HepG2 (cell line): ENCODE measurements around the gene PTPRM. TPM values are rescaled to one million over a fixed set of nuclear protein-coding genes. Genes with fewer than 3 reads are reported as not detected.

Experiments used
- BORCS8-MEF2B ChIP-seq: sonication (generic); formaldehyde crosslinking; IDR thresholded peaks from 2 replicates; pipeline ENCODE4 v1.8.0; 2022; ENCODE audit warnings: mild to moderate bottlenecking, missing genetic modification reagents
- CC2D1A ChIP-seq: sonication (generic); formaldehyde crosslinking; IDR thresholded peaks from 2 replicates; pipeline ENCODE4 v1.8.1; 2023; ENCODE audit warnings: mild to moderate bottlenecking, missing genetic modification reagents
- DR1 ChIP-seq: sonication (generic); formaldehyde crosslinking; IDR thresholded peaks from 2 replicates; pipeline ENCODE4 v1.8.0; 2021; ENCODE audit warnings: mild to moderate bottlenecking, missing genetic modification reagents, inconsistent platforms
- GABPA ChIP-seq, 2 experiments: IDR thresholded peaks; 2 replicates each; pipeline ENCODE4 v1.6.1; 2011 to 2016; ENCODE audit warnings: low read depth in 2 of 2, low read length in 1 of 2, missing biosample characterization in 1 of 2, missing genetic modification characterization in 1 of 2
- HDAC1 ChIP-seq: sonication (generic); formaldehyde crosslinking; IDR thresholded peaks from 2 replicates; pipeline ENCODE4 v1.5.1; 2020; ENCODE audit warnings: mild to moderate bottlenecking, missing genetic modification reagents
- HMG20A ChIP-seq: IDR thresholded peaks from 2 replicates; pipeline ENCODE4 v1.6.1; 2016; ENCODE audit warnings: borderline replicate concordance
- JDP2 ChIP-seq: sonication (generic); formaldehyde crosslinking; IDR thresholded peaks from 2 replicates; pipeline ENCODE4 v1.8.1; 2022; ENCODE audit warnings: missing genetic modification reagents, borderline replicate concordance
- MATR3 ChIP-seq: sonication (generic); formaldehyde crosslinking; IDR thresholded peaks from 2 replicates; pipeline ENCODE4 v1.4.0; 2020; ENCODE audit warnings: missing genetic modification reagents
- ONECUT2 ChIP-seq: sonication (generic); formaldehyde crosslinking; IDR thresholded peaks from 2 replicates; pipeline ENCODE4 v1.4.0; 2020; ENCODE audit warnings: missing genetic modification reagents
- PRMT3 ChIP-seq: sonication (generic); formaldehyde crosslinking; IDR thresholded peaks from 2 replicates; pipeline ENCODE4 v1.8.1; 2022; ENCODE audit warnings: low read depth, mild to moderate bottlenecking, moderate library complexity, missing genetic modification reagents, borderline replicate concordance
- SCMH1 ChIP-seq: sonication (generic); formaldehyde crosslinking; IDR thresholded peaks from 2 replicates; pipeline ENCODE4 v1.9.0; 2021; ENCODE audit warnings: missing genetic modification reagents, mild to moderate bottlenecking, borderline replicate concordance
- SYNCRIP ChIP-seq: fragments of 200-400 bp; formaldehyde crosslinking; IDR thresholded peaks from 2 replicates; pipeline ENCODE4 v1.6.1; 2018; ENCODE audit warnings: mild to moderate bottlenecking, low read depth, low read length; ENCODE audit not compliant: insufficient read depth
- ZNF616 ChIP-seq: sonication (generic); formaldehyde crosslinking; IDR thresholded peaks from 2 replicates; pipeline ENCODE4 v1.5.0; 2020; ENCODE audit warnings: low read depth, mild to moderate bottlenecking, missing genetic modification reagents
- ZNF703 ChIP-seq: sonication (generic); formaldehyde crosslinking; IDR thresholded peaks from 2 replicates; pipeline ENCODE4 v1.5.1; 2020; ENCODE audit warnings: missing genetic modification reagents, mild to moderate bottlenecking, moderate library complexity, borderline replicate concordance
- ZNF777 ChIP-seq: sonication (generic); formaldehyde crosslinking; IDR thresholded peaks from 2 replicates; pipeline ENCODE4 v1.4.0; 2020; ENCODE audit warnings: missing genetic modification reagents
- polyA plus RNA-seq, 8 experiments: library from polyadenylated mRNA; depleted of rRNA in 3 of 8; stranded (reverse) in 7 of 8; unstranded in 1 of 8; fragments of >200 nt; fragmentation: Illumina TruSeq in 4 of 8; extraction: Trizol in 4 of 8; gene quantifications; 2 replicates each; pipeline versions ENCODE4 v1.2.1 to v1.2.3, GENCODE V29; 2011 to 2016; ENCODE audit warnings: low read depth in 4 of 8, missing spikeins in 1 of 8, mixed read lengths in 1 of 8; ENCODE audit not compliant: insufficient read depth in 1 of 8
- total RNA-seq, 5 experiments: library from RNA; depleted of rRNA; stranded (reverse); fragments of >200 nt; fragmentation: Illumina TruSeq; extraction: Trizol; gene quantifications; 2 replicates each; pipeline ENCODE4 v1.2.3, GENCODE V29; 2016; ENCODE audit warnings: low read depth in 1 of 5
- TF ChIP-seq, protein P1 (sequence below): sonication (generic); formaldehyde crosslinking; IDR thresholded peaks from 2 replicates; pipeline ENCODE4 v1.4.0; 2020; ENCODE audit warnings: missing genetic modification reagents, borderline replicate concordance
- TF ChIP-seq, protein P2 (sequence below): sonication (generic); formaldehyde crosslinking; IDR thresholded peaks from 2 replicates; pipeline ENCODE4 v1.8.0; 2022; ENCODE audit warnings: mild to moderate bottlenecking, missing genetic modification reagents, moderate library complexity
- TF ChIP-seq, protein P3 (sequence below), 2 experiments: IDR thresholded peaks; 2 replicates each; pipeline ENCODE4 v1.6.1; 2011 to 2012; ENCODE audit warnings: low read length in 2 of 2, borderline replicate concordance in 1 of 2, low read depth in 1 of 2, mild to moderate bottlenecking in 1 of 2, moderate library complexity in 1 of 2
- TF ChIP-seq, protein P4 (sequence below): sonication (generic); formaldehyde crosslinking; IDR thresholded peaks from 2 replicates; pipeline ENCODE4 v1.4.0; 2020; ENCODE audit warnings: missing genetic modification reagents, low read depth, mild to moderate bottlenecking, borderline replicate concordance

The PTPRM gene
- total and polyA plus RNA-seq, 2 of the 13 experiments (the other 11 are each of a cell fraction or from before 2014, with no cell fraction given) = 12.6 to 108 TPM

DNA sequence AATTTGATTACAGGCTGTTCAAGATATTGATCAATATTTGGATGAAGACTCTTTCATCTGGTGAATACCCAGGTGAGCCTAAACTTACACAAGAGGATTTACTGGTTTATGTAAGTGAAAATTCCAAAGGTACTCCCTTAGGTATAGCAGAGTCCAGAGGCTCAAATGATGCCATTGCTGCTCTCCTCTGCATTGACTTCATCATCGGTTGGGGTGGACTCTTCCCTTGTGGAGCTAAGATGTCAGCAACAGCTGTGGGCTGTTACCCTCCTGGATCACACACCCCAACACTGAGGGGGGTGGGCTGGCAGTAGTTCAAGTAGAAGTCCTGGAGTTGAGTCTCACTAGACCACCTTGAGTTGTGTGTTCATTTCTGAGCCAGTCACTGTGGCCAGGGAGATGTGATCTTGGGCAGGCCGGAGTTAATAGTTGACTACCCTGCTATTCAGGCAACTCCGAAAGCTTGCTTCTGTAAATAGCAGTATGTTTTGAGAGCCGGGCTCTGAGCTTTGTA is 236.9 kb downstream of the PTPRM start (continued):
- TF ChIP-seq, protein P1, sequence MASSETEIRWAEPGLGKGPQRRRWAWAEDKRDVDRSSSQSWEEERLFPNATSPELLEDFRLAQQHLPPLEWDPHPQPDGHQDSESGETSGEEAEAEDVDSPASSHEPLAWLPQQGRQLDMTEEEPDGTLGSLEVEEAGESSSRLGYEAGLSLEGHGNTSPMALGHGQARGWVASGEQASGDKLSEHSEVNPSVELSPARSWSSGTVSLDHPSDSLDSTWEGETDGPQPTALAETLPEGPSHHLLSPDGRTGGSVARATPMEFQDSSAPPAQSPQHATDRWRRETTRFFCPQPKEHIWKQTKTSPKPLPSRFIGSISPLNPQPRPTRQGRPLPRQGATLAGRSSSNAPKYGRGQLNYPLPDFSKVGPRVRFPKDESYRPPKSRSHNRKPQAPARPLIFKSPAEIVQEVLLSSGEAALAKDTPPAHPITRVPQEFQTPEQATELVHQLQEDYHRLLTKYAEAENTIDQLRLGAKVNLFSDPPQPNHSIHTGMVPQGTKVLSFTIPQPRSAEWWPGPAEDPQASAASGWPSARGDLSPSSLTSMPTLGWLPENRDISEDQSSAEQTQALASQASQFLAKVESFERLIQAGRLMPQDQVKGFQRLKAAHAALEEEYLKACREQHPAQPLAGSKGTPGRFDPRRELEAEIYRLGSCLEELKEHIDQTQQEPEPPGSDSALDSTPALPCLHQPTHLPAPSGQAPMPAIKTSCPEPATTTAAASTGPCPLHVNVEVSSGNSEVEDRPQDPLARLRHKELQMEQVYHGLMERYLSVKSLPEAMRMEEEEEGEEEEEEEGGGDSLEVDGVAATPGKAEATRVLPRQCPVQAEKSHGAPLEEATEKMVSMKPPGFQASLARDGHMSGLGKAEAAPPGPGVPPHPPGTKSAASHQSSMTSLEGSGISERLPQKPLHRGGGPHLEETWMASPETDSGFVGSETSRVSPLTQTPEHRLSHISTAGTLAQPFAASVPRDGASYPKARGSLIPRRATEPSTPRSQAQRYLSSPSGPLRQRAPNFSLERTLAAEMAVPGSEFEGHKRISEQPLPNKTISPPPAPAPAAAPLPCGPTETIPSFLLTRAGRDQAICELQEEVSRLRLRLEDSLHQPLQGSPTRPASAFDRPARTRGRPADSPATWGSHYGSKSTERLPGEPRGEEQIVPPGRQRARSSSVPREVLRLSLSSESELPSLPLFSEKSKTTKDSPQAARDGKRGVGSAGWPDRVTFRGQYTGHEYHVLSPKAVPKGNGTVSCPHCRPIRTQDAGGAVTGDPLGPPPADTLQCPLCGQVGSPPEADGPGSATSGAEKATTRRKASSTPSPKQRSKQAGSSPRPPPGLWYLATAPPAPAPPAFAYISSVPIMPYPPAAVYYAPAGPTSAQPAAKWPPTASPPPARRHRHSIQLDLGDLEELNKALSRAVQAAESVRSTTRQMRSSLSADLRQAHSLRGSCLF (CRISPR knock-in tag) = no peak
- TF ChIP-seq MATR3 (CRISPR knock-in tag) (no peak), BORCS8-MEF2B (no peak), SCMH1 (CRISPR knock-in tag) (no peak), ZNF616 (CRISPR knock-in tag) (no peak), SYNCRIP (no peak), CC2D1A (CRISPR knock-in tag) (no peak), DR1 (CRISPR knock-in tag) (no peak), HDAC1 (CRISPR knock-in tag) (peak; percentile 57; the same call in 1 of the 2 replicates), PRMT3 (CRISPR knock-in tag) (no peak), GABPA (IDR thresholded peaks at IDR 0.05; ENCODE audit: low read depth, low read length) (no peak), GABPA (CRISPR knock-in tag; IDR thresholded peaks at IDR 0.05; ENCODE audit: low read depth) (no peak), ZNF777 (CRISPR knock-in tag) (no peak), ONECUT2 (no peak), HMG20A (CRISPR knock-in tag) (no peak), ZNF703 (CRISPR knock-in tag) (no peak), JDP2 (no peak)
- TF ChIP-seq, protein P2, sequence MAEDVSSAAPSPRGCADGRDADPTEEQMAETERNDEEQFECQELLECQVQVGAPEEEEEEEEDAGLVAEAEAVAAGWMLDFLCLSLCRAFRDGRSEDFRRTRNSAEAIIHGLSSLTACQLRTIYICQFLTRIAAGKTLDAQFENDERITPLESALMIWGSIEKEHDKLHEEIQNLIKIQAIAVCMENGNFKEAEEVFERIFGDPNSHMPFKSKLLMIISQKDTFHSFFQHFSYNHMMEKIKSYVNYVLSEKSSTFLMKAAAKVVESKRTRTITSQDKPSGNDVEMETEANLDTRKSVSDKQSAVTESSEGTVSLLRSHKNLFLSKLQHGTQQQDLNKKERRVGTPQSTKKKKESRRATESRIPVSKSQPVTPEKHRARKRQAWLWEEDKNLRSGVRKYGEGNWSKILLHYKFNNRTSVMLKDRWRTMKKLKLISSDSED (CRISPR knock-in tag) = no peak
- TF ChIP-seq, protein P3, sequence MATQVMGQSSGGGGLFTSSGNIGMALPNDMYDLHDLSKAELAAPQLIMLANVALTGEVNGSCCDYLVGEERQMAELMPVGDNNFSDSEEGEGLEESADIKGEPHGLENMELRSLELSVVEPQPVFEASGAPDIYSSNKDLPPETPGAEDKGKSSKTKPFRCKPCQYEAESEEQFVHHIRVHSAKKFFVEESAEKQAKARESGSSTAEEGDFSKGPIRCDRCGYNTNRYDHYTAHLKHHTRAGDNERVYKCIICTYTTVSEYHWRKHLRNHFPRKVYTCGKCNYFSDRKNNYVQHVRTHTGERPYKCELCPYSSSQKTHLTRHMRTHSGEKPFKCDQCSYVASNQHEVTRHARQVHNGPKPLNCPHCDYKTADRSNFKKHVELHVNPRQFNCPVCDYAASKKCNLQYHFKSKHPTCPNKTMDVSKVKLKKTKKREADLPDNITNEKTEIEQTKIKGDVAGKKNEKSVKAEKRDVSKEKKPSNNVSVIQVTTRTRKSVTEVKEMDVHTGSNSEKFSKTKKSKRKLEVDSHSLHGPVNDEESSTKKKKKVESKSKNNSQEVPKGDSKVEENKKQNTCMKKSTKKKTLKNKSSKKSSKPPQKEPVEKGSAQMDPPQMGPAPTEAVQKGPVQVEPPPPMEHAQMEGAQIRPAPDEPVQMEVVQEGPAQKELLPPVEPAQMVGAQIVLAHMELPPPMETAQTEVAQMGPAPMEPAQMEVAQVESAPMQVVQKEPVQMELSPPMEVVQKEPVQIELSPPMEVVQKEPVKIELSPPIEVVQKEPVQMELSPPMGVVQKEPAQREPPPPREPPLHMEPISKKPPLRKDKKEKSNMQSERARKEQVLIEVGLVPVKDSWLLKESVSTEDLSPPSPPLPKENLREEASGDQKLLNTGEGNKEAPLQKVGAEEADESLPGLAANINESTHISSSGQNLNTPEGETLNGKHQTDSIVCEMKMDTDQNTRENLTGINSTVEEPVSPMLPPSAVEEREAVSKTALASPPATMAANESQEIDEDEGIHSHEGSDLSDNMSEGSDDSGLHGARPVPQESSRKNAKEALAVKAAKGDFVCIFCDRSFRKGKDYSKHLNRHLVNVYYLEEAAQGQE (IDR thresholded peaks at IDR 0.05; ENCODE audit: borderline replicate concordance in 1 of 2, low read depth in 1 of 2, low read length in 2 of 2) = no peak
- TF ChIP-seq, protein P4, sequence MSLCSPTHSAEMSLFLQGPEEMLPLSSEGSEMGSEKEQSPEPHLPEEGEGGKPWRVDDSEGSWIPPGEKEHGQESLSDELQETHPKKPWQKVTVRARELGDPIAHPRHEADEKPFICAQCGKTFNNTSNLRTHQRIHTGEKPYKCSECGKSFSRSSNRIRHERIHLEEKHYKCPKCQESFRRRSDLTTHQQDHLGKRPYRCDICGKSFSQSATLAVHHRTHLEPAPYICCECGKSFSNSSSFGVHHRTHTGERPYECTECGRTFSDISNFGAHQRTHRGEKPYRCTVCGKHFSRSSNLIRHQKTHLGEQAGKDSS = no peak
